Measurements from ENCODE around the gene CCDC89. TPM values are rescaled to one million over a fixed set of nuclear protein-coding genes. Genes with fewer than 3 reads are reported as not detected.

CCDC89 gene
- not detected for total RNA-seq (ENCODE audit: unreplicated experiment)
- long read RNA-seq = 0 reads

- no peak within 1 kb of the TSS for H3K27ac Mint-ChIP-seq (ENCODE audit: unreplicated experiment)
- no peaks in the 10 kb centered on the region for H3K36me3 Mint-ChIP-seq (ENCODE audit: unreplicated experiment)
- H3K4me1 Mint-ChIP-seq (ENCODE audit: low read depth, unreplicated experiment) = peaks cover 9% of the 10 kb centered on the region
- peak within 1 kb of the TSS; percentile 31 for H3K4me3 Mint-ChIP-seq (ENCODE audit: unreplicated experiment)
- DNase-seq = peak; percentile 16
- no peaks in the 10 kb centered on the region for H3K27me3 Mint-ChIP-seq (ENCODE audit: unreplicated experiment)
- peaks cover 2% of the 10 kb centered on the region for H3K9me3 Mint-ChIP-seq (ENCODE audit: unreplicated experiment)
- TF ChIP-seq CTCF (IDR thresholded peaks at IDR 0.05; ENCODE audit: partially characterized antibody, unreplicated experiment) = no peak
These were observed at the start of gene CCDC89 for GRCh38 chr11:85685820-85686459. Gene CCDC89, minus strand, starts transcription at chr11:85686195. Its CDS starts 65 bp downstream, at chr11:85686130.

DNA sequence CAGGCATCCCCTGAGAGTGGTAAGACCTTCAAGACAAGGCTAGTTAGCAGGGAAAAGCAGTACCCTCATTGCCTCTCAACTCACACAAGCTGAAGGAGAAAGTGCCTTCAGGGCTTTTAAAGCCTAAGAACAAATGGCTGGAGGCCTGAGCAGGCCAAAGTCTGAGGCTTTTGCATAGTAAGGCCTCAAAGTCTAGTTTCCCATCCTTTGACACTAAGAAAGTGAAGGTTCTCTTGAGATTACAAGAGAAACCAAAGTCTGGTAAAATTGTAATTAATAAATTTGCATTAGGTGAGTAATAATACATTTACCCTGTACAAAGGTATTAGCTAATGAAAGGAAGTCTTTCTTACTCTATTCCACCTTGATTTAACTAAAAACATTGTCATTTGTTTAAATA is 47.0 kb upstream of the CCDC89 start:
- Mint-ChIP-seq H3K4me1 (ENCODE audit: low read depth, unreplicated experiment) (no peaks in the 10 kb centered on the region), H3K36me3 (ENCODE audit: unreplicated experiment) (no peaks in the 10 kb centered on the region), H3K27ac (ENCODE audit: unreplicated experiment) (no peak overlapping the region), H3K9me3 (ENCODE audit: unreplicated experiment) (no peaks in the 10 kb centered on the region), H3K27me3 (ENCODE audit: unreplicated experiment) (no peaks in the 10 kb centered on the region), H3K4me3 (ENCODE audit: unreplicated experiment) (no peak overlapping the region)
- TF ChIP-seq CTCF (IDR thresholded peaks at IDR 0.05; ENCODE audit: partially characterized antibody, unreplicated experiment) = no peak
- no peak for DNase-seq

DNA sequence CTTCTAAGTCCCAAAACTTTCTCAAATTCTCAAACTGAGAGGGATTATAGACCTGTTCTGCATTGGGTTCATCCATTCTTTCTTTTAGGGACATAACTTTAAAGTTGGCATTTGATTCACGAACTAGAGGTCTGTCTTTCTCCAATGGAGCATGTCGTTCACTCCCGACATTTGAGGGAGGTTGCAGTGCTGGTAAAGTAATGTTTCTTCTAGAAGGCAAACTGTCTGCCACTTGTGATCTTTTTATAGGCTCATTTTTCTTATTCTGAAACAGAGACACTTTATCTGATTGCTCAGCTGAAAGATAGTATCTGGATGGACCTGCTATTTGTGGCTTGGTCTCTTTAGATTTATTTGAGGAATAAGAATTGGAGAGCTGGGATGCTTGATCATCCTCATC is 40.4 kb upstream of the CCDC89 start:
- Mint-ChIP-seq H3K27ac (ENCODE audit: unreplicated experiment) (no peak overlapping the region), H3K36me3 (ENCODE audit: unreplicated experiment) (no peaks in the 10 kb centered on the region), H3K9me3 (ENCODE audit: unreplicated experiment) (peaks cover 2% of the 10 kb centered on the region), H3K4me3 (ENCODE audit: unreplicated experiment) (no peak overlapping the region), H3K4me1 (ENCODE audit: low read depth, unreplicated experiment) (no peaks in the 10 kb centered on the region), H3K27me3 (ENCODE audit: unreplicated experiment) (no peaks in the 10 kb centered on the region)
- no peak for TF ChIP-seq CTCF (IDR thresholded peaks at IDR 0.05; ENCODE audit: partially characterized antibody, unreplicated experiment)
- DNase-seq = no peak

GRCh38 chr11:85725510-85726258 is 39.7 kb upstream of the CCDC89 start:
- Mint-ChIP-seq H3K27ac (ENCODE audit: unreplicated experiment) (no peak overlapping the region), H3K9me3 (ENCODE audit: unreplicated experiment) (peaks cover 2% of the 10 kb centered on the region), H3K4me1 (ENCODE audit: low read depth, unreplicated experiment) (no peaks in the 10 kb centered on the region), H3K27me3 (ENCODE audit: unreplicated experiment) (no peaks in the 10 kb centered on the region), H3K36me3 (ENCODE audit: unreplicated experiment) (no peaks in the 10 kb centered on the region), H3K4me3 (ENCODE audit: unreplicated experiment) (no peak overlapping the region)
- no peak for TF ChIP-seq CTCF (IDR thresholded peaks at IDR 0.05; ENCODE audit: partially characterized antibody, unreplicated experiment)
- no peak for DNase-seq

Data from glutamatergic neuron (in vitro differentiated cells).